ENCODE results near the gene KIF6. TPM values are rescaled to one million over a fixed set of nuclear protein-coding genes. Genes with fewer than 3 reads are reported as not detected.

The KIF6 gene
- total RNA-seq, 4 donors from 2014 or later = 0.47 to 2.3 (median 0.97) TPM

- no peaks in the 10 kb centered on the region for H3K36me3 ChIP-seq
Observed at GRCh38 chr6:39381550-39382140, 343.6 kb downstream of the KIF6 start.

DNA sequence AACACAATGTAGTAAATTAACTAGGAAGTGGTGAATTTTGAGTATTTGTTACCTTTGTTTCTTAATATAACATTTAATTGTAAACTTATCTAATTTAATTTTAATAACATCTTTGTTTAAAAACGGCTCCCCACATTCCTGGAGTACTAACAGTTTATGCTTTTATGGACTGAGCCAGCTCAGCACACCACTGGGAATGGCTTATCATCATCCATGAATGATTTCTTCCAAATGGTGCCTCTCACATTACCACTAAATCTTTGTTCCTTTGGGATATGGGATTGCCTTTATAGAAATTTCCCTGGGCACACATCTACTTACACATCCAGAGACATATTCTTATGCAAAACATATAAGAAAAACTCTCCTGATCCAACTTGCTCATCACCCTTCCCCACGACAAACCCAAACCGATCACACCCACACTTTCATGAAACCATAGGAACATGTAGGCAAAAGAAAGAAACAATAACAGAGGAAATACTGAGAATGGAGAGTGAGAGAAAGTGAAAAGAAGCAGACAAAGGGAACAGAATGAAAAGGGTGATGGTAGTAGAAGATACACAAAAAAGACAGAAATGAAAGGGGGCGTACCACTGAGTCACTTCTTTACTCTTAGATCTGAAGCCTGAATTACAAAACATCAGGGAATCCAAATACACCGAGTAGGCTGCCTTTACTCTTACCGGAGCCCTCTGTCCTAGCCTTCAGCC is 344.2 kb downstream of the KIF6 start:
- H3K9me3 ChIP-seq = no peaks in the 10 kb centered on the region
- no peaks in the 10 kb centered on the region for H3K36me3 ChIP-seq
- TF ChIP-seq, protein P1, sequence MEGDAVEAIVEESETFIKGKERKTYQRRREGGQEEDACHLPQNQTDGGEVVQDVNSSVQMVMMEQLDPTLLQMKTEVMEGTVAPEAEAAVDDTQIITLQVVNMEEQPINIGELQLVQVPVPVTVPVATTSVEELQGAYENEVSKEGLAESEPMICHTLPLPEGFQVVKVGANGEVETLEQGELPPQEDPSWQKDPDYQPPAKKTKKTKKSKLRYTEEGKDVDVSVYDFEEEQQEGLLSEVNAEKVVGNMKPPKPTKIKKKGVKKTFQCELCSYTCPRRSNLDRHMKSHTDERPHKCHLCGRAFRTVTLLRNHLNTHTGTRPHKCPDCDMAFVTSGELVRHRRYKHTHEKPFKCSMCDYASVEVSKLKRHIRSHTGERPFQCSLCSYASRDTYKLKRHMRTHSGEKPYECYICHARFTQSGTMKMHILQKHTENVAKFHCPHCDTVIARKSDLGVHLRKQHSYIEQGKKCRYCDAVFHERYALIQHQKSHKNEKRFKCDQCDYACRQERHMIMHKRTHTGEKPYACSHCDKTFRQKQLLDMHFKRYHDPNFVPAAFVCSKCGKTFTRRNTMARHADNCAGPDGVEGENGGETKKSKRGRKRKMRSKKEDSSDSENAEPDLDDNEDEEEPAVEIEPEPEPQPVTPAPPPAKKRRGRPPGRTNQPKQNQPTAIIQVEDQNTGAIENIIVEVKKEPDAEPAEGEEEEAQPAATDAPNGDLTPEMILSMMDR (IDR thresholded peaks at IDR 0.05) = no peak
- TF ChIP-seq POLR2A (IDR thresholded peaks at IDR 0.05) (no peak), POLR2AphosphoS5 (IDR thresholded peaks at IDR 0.05) (no peak), EP300 (IDR thresholded peaks at IDR 0.05) (no peak)
- 77 to 86% methylated on average over 4 to 6 of the region's 6 CpGs for WGBS, 2 donors (ENCODE audit: low coverage in 1 of 2)
- no peak overlapping the region for H3K4me3 ChIP-seq
- H3K27ac ChIP-seq = no peak overlapping the region
- ATAC-seq = no peak
- H3K4me1 ChIP-seq = peaks cover 0 to 38% (median 0%) of the 10 kb centered on the region in 3 donors
- no peaks in the 10 kb centered on the region for H3K27me3 ChIP-seq

More at GRCh38 chr6:39381550-39382140, 343.6 kb downstream of the KIF6 start:
- peaks cover 0 to 43% (median 0%) of the 10 kb centered on the region in 3 donors for H3K4me1 ChIP-seq
- no peaks in the 10 kb centered on the region for H3K27me3 ChIP-seq
- WGBS, 2 donors (ENCODE audit: low coverage in 1 of 2) = 73 to 74% methylated on average over 3 to 5 of the region's 5 CpGs
- no peaks in the 10 kb centered on the region for H3K9me3 ChIP-seq
- TF ChIP-seq EP300 (IDR thresholded peaks at IDR 0.05) (no peak), POLR2AphosphoS5 (IDR thresholded peaks at IDR 0.05) (no peak), POLR2A (IDR thresholded peaks at IDR 0.05) (no peak)
- TF ChIP-seq, protein P1 (IDR thresholded peaks at IDR 0.05) = no peak
- ATAC-seq = no peak
- H3K4me3 ChIP-seq = no peak overlapping the region
- no peak overlapping the region for H3K27ac ChIP-seq

- Histone ChIP-seq H3K27ac (peak overlapping the region in 2 of 4 donors; percentile 17 to 49), H3K4me3 (no peak overlapping the region), H3K27me3 (no peaks in the 10 kb centered on the region), H3K4me1 (peaks cover 0 to 38% (median 0%) of the 10 kb centered on the region in 3 donors), H3K9me3 (no peaks in the 10 kb centered on the region), H3K36me3 (no peaks in the 10 kb centered on the region)
- ATAC-seq = no peak
- TF ChIP-seq, protein P1 (IDR thresholded peaks at IDR 0.05) = no peak
- TF ChIP-seq EP300 (IDR thresholded peaks at IDR 0.05) (no peak), POLR2A (IDR thresholded peaks at IDR 0.05) (no peak), POLR2AphosphoS5 (IDR thresholded peaks at IDR 0.05) (no peak)
- WGBS, 2 donors (ENCODE audit: low coverage in 1 of 2) = 69 to 70% methylated on average over 5 of the region's 5 CpGs
Observed at GRCh38 chr6:39378960-39379425, 346.2 kb downstream of the KIF6 start.

GRCh38 chr6:39378175-39378959 is 346.8 kb downstream of the KIF6 start:
- H3K36me3 ChIP-seq = no peaks in the 10 kb centered on the region
- H3K9me3 ChIP-seq = no peaks in the 10 kb centered on the region
- peaks cover 0 to 38% (median 0%) of the 10 kb centered on the region in 3 donors for H3K4me1 ChIP-seq
- TF ChIP-seq POLR2AphosphoS5 (IDR thresholded peaks at IDR 0.05) (no peak), POLR2A (IDR thresholded peaks at IDR 0.05) (no peak), EP300 (IDR thresholded peaks at IDR 0.05) (no peak)
- TF ChIP-seq, protein P1 (IDR thresholded peaks at IDR 0.05) = no peak
- no peak for ATAC-seq
- 71 to 89% methylated on average over 9 to 10 of the region's 10 CpGs for WGBS, 2 donors (ENCODE audit: low coverage in 1 of 2)
- H3K27ac ChIP-seq = peak overlapping the region in 2 of 4 donors; percentile 49 to 64
- H3K27me3 ChIP-seq = no peaks in the 10 kb centered on the region
- no peak overlapping the region for H3K4me3 ChIP-seq

All from gastroesophageal sphincter (tissue), 4 donors.